HG02642 (cell line): ENCODE results near the gene PRPF31.
"Not testable (repeated sequence)": the region's sequence is repeated elsewhere in the genome, so short reads cannot be mapped to it uniquely, and the experiment has no call there.

Experiments used
- ATAC-seq: cut with Tn5 transposase; IDR thresholded peaks from one replicate; pipeline ENCODE4 v1.9.1; 2021; ENCODE audit warnings: mild to moderate bottlenecking; ENCODE audit not compliant: unreplicated experiment, poor library complexity

Gene PRPF31

GRCh38 chr19:54115109-54116063 is at the start of gene PRPF31, which contains the start of gene TFPT:
Gene PRPF31, plus strand, starts transcription at chr19:54115754. Its CDS starts 2,525 bp downstream, at chr19:54118279.
Gene TFPT, minus strand, starts transcription at chr19:54115657. Its CDS starts 388 bp downstream, at chr19:54115269.
- peak; percentile 84 for ATAC-seq

- ATAC-seq: no peak
Measured at GRCh38 chr19:54069470-54069869, 46.1 kb upstream of the PRPF31 start.

GRCh38 chr19:54073829-54074228 is 41.7 kb upstream of the PRPF31 start:
- no peak for ATAC-seq

- no peak for ATAC-seq
Measured at GRCh38 chr19:54074851-54075250, 40.7 kb upstream of the PRPF31 start.

- ATAC-seq: no peak
Measured at GRCh38 chr19:54077334-54077733, 38.2 kb upstream of the PRPF31 start.

GRCh38 chr19:54081032-54081431 is 34.5 kb upstream of the PRPF31 start, which contains the start of gene TARM1:
Gene TARM1, minus strand, starts transcription at chr19:54081365. Its CDS starts 25 bp downstream, at chr19:54081340.
- ATAC-seq: no peak

GRCh38 chr19:54084410-54084809 is 31.1 kb upstream of the PRPF31 start:
- no peak for ATAC-seq

- ATAC-seq: no peak
Measured at GRCh38 chr19:54094426-54095000, 21.0 kb upstream of the PRPF31 start.

- ATAC-seq: no peak
Measured at GRCh38 chr19:54095136-54095858, 20.3 kb upstream of the PRPF31 start.

GRCh38 chr19:54095859-54096616 is 19.5 kb upstream of the PRPF31 start:
- not testable (repeated sequence) for ATAC-seq

GRCh38 chr19:54096617-54097106 is 18.9 kb upstream of the PRPF31 start:
- ATAC-seq: no peak

GRCh38 chr19:54099190-54099902 is 16.2 kb upstream of the PRPF31 start:
- no peak for ATAC-seq

GRCh38 chr19:54099903-54100255 is 15.7 kb upstream of the PRPF31 start:
- not testable (repeated sequence) for ATAC-seq

GRCh38 chr19:54100561-54100960 is 15.0 kb upstream of the PRPF31 start, which contains the start of gene OSCAR:
Gene OSCAR, minus strand, starts transcription at chr19:54100803. Its CDS starts 11 bp downstream, at chr19:54100792.
- ATAC-seq: no peak

- peak; percentile 95 for ATAC-seq
Measured at GRCh38 chr19:54102421-54103169, 13.0 kb upstream of the PRPF31 start, which contains the start of gene NDUFA3. Gene NDUFA3, plus strand, starts transcription at chr19:54102855. Its CDS starts 24 bp downstream, at chr19:54102879.

GRCh38 chr19:54104998-54105715 is 10.4 kb upstream of the PRPF31 start:
- ATAC-seq: no peak

- no peak for ATAC-seq
Measured at GRCh38 chr19:54105796-54106195, 9.8 kb upstream of the PRPF31 start.

- ATAC-seq: no peak
Measured at GRCh38 chr19:54106716-54107115, 8.8 kb upstream of the PRPF31 start.
